SU-DHL-6 (cell line): ENCODE data around the gene THAP7.

ENCODE experiments used
- EZH2phosphoT487 ChIP-seq: fragments of 200-600 bp; sonication (generic), shearing (Covaris generic); conservative IDR thresholded peaks from 2 replicates; pipeline ENCODE4 v1.6.1; 2018; ENCODE audit warnings: mild to moderate bottlenecking, antibody characterized with exemption, low read length, moderate library complexity, mixed read lengths
- TF ChIP-seq, protein P1 (sequence below): fragments of 200-600 bp; sonication (generic); IDR thresholded peaks from one replicate; pipeline ENCODE4 v1.5.1; 2017; ENCODE audit warnings: antibody characterized with exemption, mild to moderate bottlenecking, low read length, moderate library complexity; ENCODE audit not compliant: insufficient read depth, poor library complexity, severe bottlenecking

DNA sequence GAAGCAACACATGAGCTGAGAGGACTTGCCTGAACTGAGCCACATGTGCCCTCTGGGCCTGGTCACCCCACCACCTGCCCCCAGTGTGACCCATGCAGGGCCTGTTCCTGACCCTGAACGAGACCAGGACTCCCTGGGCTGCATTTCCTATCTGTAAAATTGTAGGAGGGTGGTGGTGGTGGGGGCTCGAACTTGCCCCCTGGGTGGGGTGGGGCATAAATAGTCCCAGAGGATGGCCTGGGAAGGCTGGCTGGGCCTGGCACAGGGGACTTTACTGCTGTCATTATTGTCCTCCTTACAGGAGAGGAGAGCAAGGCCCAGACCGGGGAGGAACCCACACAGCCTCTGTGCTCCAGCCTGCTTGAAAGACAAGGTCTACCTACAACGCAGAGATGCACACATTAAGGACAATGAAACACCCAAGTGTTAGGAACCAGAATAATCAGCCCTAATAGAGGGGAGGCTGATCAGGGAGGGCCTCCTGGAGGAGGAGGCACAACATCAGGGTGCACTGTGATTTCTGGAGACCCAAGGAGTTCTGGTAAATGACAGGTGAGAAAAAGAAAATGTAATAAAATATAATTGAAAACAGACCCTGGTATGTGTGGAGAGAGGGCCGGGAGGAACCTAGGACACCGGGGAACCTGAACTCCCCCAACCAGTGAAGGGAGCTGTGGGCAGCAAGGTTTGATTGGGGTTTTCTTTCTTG, 37.7 kb downstream of the THAP7 start:
- TF ChIP-seq, protein P1, sequence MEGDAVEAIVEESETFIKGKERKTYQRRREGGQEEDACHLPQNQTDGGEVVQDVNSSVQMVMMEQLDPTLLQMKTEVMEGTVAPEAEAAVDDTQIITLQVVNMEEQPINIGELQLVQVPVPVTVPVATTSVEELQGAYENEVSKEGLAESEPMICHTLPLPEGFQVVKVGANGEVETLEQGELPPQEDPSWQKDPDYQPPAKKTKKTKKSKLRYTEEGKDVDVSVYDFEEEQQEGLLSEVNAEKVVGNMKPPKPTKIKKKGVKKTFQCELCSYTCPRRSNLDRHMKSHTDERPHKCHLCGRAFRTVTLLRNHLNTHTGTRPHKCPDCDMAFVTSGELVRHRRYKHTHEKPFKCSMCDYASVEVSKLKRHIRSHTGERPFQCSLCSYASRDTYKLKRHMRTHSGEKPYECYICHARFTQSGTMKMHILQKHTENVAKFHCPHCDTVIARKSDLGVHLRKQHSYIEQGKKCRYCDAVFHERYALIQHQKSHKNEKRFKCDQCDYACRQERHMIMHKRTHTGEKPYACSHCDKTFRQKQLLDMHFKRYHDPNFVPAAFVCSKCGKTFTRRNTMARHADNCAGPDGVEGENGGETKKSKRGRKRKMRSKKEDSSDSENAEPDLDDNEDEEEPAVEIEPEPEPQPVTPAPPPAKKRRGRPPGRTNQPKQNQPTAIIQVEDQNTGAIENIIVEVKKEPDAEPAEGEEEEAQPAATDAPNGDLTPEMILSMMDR: no peak
- no peak for TF ChIP-seq EZH2phosphoT487
